Sciatic nerve (tissue), 2 donors: ENCODE data around the gene PTPRJ. TPM values are rescaled to one million over a fixed set of nuclear protein-coding genes. Genes with fewer than 3 reads are reported as not detected.
"Not testable (repeated sequence)": the region's sequence is repeated elsewhere in the genome, so short reads cannot be mapped to it uniquely, and the experiment has no call there.

Source experiments
- ATAC-seq: fragments of 200-7000 bp; cut with Tn5 transposase; one replicate; pipeline ENCODE4 v1.9.1; 2020; ENCODE audit warnings: mild to moderate bottlenecking, moderate library complexity
- DNase-seq: peaks from one replicate; pipeline ENCODE4 v3.0.0-alpha.2; 2020; ENCODE audit warnings: low spot score
- intact Hi-C: fragments of 100-400 bp; cut with DNase I; formaldehyde crosslinking; loops from one replicate; pipeline ENCODE4 v1.14.2; 2022
- total RNA-seq: library from RNA; stranded (reverse); fragmentation: NEBNext Ultra II Directional; extraction: Animal tissue kit (Norgen Biotek cat#: 25700); gene quantifications from one replicate; pipeline ENCODE4 v1.2.1, GENCODE V29; 2021
- donor health status: DM: no; HTN: no; CAD: no.
- donor health status: DM: no; HTN: no; CAD: no.

The PTPRJ gene
- total RNA-seq, 1 donor from 2014 or later, result 35.1 TPM

DNA sequence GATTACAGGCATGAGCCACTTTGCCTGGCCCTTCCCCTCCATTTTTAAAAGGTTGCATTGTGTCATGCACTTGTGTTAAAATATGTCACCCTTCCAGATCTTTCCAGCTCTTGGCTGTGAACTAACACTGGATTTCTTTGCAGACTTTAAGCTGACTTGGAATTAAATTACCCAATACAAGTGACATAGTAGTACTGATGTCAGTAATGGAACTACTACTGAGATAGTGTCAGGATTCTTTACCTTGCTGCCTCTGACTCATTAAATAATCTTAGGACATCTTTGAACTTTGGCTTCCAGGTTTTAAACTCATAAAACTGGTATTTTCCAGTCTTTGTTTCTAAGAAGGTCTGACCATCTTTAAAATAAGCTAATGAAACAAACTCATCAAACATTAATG, 184.5 kb downstream of the PTPRJ start:
- no peak for DNase-seq
- ATAC-seq, result no peak
- intact Hi-C loops, result no loop called here

DNA sequence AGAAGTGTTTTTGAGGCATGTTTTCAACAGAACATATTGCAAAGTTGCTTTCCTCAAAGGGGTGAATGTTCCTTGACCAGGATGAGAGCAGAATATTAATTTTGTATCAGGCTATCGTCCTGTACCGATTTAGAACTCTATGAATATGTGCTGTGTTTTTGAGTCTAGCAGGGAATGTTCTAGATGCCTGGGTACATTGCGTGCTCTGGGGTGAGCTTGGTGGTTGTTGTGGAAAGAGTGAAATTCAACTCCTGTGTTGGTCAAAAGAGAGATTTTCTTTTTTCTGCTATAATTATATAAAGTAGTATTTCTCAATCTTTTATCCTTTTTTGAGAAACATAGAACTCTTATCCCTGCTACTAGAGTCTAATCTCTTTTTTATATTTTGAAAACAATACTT, 185.1 kb downstream of the PTPRJ start:
- ATAC-seq (no peak), DNase-seq (no peak)
- intact Hi-C loops, result no loop called here

DNA sequence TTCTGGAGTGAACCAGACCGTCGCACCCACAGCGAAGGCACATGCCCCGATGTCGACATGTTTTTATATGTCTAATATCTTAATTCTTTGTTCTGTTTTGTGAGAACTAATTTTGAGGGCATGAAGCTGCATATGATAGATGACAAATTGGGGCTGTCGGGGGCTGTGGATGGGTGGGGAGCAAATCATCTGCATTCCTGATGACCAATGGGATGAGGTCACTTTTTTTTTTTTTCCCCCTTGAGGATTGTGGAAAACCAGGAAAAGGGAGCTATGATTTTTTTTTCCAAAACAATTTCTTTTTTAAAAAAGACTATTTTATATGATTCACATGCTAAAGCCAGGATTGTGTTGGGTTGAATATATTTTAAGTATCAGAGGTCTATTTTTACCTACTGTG, 187.0 kb downstream of the PTPRJ start:
- intact Hi-C loops, result no loop called here
- DNase-seq (no peak), ATAC-seq (no peak)

DNA sequence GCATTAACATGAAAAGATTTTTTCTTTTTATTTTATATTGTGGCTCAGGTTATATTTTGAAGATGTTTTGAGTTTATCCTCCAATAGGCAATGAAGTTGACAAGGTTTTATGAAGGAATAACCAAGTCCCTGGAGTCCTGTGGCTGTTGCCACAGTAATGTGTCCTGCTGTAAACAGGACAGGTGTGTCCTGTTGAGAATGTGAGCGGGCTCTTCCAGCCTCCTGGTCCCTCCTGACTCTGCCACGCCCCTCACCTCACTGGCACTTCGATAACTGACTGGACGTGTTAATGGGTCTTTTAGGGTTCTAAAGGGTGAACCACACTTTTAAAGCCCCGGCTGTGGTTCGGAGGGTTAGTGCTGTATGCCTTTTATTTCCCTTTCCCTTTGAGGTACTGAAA, 188.5 kb downstream of the PTPRJ start:
- intact Hi-C loops, result no loop called here
- DNase-seq, result no peak
- no peak for ATAC-seq

DNA sequence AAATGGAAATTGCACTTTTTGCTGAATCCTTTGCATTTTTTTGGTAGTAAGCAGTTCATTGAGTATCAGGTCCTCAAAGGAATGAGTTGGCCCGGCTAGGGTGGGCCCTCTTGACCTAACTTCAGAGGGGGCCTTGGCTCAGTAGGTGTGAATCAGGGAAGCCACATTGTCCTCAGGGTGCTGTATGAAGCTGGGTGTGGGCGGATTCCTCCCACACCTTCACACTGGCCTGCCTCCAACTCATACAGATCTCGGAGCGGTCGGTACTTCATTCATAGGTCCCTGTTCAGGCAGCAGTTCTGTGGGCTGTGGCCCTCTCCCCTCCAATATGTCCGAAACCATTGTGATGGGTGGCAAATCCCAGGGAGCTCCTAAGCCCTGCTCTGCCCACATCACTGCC, 188.9 kb downstream of the PTPRJ start:
- ATAC-seq (no peak), DNase-seq (no peak)
- intact Hi-C loops, result no loop called here

DNA sequence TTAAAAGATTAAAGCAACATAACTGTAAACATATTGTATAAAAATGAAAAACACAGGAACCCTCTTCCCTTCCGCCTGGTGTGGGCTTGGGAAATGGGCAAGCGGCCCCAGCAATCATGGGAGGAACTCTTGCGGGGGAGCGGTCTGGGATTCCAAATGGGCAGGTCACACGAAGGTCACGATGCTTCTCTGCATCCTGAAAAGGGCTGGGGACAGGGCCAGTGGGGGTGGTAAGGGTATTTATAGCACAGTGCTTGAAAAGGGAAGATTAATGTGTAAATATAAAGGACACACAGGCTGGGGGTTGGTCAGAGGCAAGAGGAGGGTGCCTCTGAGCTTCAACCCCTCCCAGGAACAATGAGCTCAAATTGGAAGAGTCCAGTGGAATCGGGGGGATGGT, 189.4 kb downstream of the PTPRJ start:
- peak; percentile 31 for ATAC-seq
- intact Hi-C loops, result no loop called here
- no peak for DNase-seq

DNA sequence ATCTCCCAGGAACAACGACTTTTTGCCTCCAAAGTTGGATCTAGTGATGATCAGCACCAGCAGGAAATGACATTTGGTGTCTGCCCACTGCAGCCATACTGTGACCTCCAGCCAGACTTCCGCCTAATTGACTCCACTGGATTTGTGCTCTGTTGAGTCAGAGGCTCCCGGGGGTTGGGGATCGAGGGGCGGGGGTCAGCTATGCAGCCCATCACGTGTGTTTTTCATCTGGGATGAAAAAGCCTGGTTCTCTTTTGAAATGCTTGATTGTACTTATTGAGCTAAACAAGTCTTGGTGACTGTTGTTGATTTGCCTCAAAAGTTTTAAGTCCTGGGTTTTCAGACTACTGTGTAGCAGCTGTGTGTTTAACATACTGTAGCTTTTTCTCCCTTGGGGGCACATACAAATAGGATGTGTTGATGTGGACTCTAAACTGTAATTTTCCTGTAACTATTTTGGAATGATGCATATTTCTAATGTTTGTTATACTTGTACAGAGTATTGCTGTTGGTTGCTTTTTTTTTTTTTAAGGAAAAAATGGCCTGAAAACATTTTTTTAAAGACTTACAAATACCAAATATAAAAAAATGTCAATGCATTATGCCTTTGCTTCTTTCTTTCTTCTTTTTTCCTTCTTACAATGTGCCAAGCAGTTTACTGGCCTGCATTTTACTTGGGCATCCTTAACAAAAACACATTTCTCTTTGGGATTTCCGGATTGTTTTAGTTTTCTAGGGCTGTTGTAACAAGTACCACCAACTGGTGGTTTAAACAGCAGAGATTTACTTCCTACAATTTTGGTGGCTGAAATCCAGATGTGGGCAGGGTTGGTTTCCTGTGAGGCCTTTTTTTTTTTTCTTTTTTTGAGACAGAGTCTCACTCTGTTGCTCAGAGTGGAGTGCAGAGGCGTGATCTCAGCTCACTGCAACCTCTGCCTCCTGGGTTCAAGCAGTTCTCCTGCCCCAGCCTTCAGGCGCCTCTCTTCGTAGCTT, 190.2 kb downstream of the PTPRJ start:
- intact Hi-C loops, result no loop called here
- DNase-seq (no peak), ATAC-seq (peak; percentile 56)

DNA sequence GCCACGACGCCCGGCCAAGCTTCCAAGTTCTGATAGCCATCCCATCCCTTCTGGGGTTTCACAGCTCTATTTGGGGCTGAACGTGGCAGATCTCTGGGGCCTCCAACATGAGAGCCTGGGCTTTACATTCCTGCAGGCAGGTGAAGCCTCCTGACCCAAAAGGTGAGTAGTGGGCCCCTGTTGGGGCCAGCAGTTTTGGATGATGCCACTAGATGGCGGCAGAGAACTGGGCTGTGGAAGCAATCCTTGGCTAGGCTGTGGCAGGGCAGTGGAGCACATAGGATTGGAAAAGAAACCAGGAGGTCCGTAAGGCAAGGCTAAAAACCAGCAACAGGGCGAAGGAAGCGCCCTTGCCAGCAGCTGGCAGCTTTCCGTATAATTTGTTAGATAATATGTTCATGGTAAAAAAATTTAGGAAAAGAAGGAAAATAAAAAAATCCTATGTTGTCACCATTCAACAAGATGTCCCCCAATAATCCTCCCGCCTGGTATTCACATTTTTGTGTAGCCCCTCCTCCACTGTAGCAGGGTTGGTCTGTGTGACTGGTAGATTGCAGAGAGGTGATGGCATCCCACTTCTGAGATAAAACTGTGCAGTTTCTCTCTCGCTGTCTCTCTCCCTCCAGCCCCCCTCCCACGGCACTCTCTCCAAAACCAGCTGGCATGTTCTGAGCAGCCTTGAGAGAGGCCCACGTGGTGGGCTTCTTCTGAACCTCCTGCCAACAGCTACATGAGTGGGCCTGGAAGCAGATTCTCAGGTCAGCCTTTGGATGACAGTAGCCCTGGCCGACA, 192.7 kb downstream of the PTPRJ start:
- intact Hi-C loops, result no loop called here
- DNase-seq (peak; percentile 75), ATAC-seq (peak; percentile 78)

DNA sequence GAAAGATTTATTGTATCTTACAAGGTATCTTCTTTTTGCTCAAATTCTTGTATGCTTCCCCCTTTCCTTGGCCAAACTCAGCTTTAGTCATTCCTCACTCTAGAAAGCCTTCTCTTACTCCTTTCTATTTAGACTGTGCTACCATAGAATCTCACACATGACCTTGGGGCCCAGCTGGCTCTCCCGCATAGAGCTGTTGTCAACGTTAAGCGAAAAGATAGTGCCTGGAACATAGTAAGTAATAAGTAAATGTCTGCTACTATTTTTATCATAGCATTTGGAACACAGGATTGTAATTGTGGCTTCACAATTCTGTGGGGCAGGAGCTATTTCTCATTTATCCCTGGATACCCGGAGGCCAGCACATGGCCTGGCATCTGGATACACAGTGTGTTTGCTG, 197.3 kb downstream of the PTPRJ start:
- DNase-seq (no peak), ATAC-seq (no peak)
- intact Hi-C loops, result no loop called here

DNA sequence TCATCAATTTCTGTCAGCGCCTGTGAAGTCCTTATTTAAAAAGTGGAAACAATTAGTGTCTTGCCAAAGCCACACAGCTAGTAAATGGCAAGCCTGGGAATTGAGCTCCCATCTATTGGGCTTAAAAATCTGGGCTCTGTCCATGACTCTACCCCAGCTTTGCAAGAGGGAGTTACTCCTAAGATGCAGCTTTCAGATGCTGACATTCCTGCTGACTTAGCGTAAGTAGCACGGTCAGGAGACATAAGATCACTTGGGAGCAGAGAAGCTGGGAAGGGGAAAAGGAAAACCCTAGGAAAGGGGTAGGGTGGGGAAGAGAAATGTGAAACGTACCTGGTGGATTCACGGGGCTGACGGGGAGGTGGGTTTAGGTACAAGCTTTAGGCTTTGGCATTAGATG, 200.3 kb downstream of the PTPRJ start:
- no peak for ATAC-seq
- intact Hi-C loops, result no loop called here
- DNase-seq, result no peak

DNA sequence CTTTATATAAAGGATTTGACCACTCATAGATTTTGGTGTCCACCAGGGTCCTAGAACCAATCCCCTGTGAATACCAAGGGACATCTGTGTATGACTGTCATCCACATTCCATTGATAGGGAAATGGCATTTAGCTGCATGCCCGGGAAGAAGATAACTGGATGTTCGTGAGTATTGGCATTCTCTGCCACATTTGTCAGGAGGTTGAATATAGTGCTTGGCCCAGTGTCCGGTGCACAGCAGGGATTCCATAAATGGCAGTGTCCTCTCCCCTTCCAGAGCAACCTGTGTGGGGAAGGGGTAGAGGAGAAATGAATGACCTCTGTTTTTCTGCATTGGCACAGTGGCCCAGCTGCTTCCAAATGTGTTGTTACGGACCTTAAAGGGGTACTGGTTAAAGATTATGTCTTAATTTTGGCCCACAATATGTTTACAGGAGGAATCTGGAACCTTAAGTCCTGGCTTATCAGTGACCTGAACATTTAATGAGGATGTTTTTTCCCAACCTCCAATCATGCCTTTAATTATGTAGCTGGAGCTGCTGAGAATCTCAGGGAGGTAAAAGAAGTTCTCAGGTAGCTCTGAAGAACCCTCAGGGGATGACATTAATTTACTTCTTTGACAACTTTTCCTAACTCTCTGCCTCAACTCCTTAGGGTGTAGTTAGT, 202.6 kb downstream of the PTPRJ start:
- DNase-seq (no peak), ATAC-seq (no peak)
- intact Hi-C loops, result no loop called here

DNA sequence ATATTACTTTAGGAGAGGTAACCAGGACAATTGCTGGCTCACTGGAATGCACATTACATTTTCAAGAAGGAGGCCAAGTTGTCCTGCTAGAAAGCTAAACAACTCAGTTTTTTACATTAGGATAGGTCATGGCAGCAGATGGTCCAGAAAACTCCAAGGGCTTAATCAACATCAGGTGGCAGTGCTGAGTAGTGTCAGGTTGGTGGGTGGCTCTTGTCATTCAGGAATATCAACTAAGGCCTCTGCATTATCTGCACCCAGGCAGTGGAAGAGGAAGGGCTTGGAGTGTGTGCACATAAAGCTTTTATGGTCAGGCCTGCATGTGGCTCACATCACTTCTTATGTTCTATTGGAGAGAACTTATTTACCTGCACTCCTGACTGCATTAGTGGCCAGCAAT, 204.1 kb downstream of the PTPRJ start:
- DNase-seq (no peak), ATAC-seq (no peak)
- intact Hi-C loops, result no loop called here

DNA sequence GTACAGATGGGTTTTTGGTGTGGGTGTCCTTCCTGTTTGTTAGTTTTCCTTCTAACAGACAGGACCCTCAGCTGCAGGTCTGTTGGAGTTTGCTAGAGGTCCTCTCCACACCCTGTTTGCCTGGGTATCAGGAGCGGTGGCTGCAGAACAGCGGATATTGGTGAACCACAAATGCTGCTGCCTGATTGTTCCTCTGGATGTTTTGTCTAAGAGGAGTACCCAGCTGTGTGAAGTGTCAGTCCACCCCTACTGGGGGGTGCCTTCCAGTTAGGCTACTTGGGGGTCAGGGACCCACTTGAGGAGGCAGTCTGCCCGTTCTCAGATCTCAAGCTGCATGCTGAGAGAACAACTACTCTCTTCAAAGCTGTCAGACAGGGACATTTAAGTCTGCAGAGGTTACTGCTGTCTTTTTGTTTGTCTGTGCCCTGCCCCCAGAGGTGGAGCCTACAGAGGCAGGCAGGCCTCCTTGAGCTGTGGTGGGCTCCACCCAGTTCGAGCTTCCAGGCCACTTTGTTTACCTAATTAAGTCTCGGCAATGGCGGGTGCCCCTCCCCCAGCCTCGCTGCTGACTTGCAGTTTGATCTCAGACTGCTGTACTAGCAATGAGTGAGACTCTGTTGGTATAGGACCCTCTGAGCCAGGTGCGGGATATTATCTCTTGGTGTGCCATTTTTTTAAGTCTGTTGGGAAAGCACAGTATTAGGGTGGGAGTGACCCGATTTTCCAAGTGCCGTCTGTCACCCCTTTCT, 210.7 kb downstream of the PTPRJ start:
- ATAC-seq, DNase-seq, intact Hi-C loops: not testable (repeated sequence)

DNA sequence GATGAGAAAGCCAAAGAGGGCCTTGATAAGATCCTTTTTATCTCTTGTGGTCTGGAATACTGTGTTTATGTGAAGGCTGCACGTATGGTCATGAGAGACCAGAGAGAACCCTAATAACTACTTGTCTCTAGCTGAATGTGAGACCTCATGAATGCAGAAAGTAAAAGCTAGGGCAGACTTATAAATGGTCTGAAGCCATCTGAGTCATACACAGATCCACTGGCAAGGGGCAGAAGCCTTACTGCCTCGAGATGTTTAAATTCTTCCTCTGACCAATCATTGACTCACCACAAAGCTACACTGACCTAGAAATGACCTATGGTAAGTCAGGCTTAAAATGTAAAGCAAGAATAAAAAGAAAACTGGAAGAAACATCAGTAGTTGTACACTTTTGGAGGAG, 213.5 kb downstream of the PTPRJ start:
- ATAC-seq (no peak), DNase-seq (no peak)
- intact Hi-C loops, result no loop called here

DNA sequence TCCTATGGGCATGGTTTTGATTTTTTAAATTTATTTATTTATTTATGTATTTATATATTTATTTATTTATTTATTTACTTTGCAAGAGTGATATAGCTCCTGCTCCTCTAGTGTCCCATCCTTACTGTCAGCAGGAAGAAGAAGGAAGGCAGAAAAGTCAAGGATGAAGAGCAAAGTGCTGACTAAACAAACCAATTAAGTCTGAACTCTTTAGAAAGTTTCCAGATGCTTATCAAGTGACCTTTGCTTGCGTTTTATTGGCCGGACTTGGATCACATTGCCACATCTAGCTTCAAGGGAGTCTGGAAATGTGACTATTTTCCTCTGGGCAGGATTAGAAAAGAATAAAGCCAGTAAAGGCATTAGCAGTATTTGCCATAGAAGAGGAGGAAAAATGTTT, 227.5 kb downstream of the PTPRJ start:
- ATAC-seq (no peak), DNase-seq (no peak)
- intact Hi-C loops, result no loop called here

DNA sequence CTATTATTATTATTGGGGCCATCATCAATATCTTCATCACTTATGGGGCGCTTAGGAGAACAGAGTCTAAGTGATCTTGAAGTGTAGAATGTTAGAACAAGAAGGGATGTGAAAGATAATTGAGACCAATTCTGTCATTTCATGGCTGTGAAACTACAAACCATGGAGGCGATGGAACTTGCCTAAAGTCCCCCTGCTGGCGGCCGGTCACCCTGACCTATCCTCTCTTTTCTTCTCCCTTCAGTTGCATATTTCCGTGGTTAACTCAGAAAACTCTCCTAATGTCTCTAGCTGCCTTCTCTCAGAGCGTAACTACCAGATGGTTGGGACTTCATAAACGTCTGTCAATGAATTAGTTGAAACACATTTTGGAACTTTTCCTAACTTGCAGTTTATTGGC, 229.7 kb downstream of the PTPRJ start:
- ATAC-seq (no peak), DNase-seq (no peak)
- intact Hi-C loops, result no loop called here

DNA sequence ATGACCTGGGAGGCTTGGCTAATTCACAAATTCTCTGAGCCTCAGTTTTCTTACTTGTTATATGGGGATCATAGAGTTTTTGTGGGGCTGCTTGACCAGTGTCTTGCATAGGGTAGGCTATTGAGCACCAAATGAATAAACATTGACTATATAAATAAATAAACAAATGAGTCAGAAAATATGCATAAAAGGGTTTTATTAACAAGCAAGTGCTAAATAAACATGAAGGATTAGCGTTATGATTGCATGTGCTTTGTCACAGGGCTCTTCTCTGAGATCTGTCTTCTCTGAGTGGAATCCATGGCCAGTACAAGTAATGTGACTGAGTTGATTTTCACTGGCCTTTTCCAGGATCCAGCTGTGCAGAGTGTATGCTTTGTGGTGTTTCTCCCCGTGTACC, 236.2 kb downstream of the PTPRJ start, which contains the start of gene OR4B1:
Gene OR4B1 (plus strand): TSS at position 301 of the 400 bp plus-strand sequence. CDS start 0 bp downstream, at position 301.
- DNase-seq, result no peak
- no peak for ATAC-seq
- intact Hi-C loops, result no loop called here
